ENCODE measurements around the gene AMBRA1.
"Not testable (repeated sequence)": the region's sequence is repeated elsewhere in the genome, so short reads cannot be mapped to it uniquely, and the experiment has no call there.

Gene AMBRA1

GRCh38 chr11:46381819-46382645 is 211.8 kb downstream of the AMBRA1 start:
- Histone ChIP-seq H3K4me3 (replicated peaks; ENCODE audit: low read depth, low read length) (peak overlapping the region; percentile 46), H3K27me3 (replicated peaks; ENCODE audit: control insufficient read depth, insufficient read depth, low read length) (peaks cover 1% of the 10 kb centered on the region; the same call in 1 of the 2 replicates), H3K36me3 (ENCODE audit: control insufficient read depth, insufficient read depth, low read length) (peaks cover 7% of the 10 kb centered on the region)
- TF ChIP-seq CTCF (IDR thresholded peaks at IDR 0.05; ENCODE audit: insufficient read depth, low read length, poor library complexity, severe bottlenecking) = no peak
- no peak for DNase-seq (ENCODE audit: extremely low read depth, insufficient read length)

GRCh38 chr11:46381048-46381818 is 212.6 kb downstream of the AMBRA1 start, which contains the start of gene MDK:
Gene MDK, plus strand, starts transcription at chr11:46381669. Its CDS starts 389 bp downstream, at chr11:46382058.
- no peak for DNase-seq (ENCODE audit: extremely low read depth, insufficient read length)
- no peak for TF ChIP-seq CTCF (IDR thresholded peaks at IDR 0.05; ENCODE audit: insufficient read depth, low read length, poor library complexity, severe bottlenecking)
- Histone ChIP-seq H3K36me3 (ENCODE audit: control insufficient read depth, insufficient read depth, low read length) (peaks cover 7% of the 10 kb centered on the region), H3K4me3 (replicated peaks; ENCODE audit: low read depth, low read length) (peak within 1 kb of the TSS; percentile 59), H3K27me3 (replicated peaks; ENCODE audit: control insufficient read depth, insufficient read depth, low read length) (peaks cover 1% of the 10 kb centered on the region; the same call in 1 of the 2 replicates)

GRCh38 chr11:46380340-46381047 is 213.3 kb downstream of the AMBRA1 start:
- no peak for TF ChIP-seq CTCF (IDR thresholded peaks at IDR 0.05; ENCODE audit: insufficient read depth, low read length, poor library complexity, severe bottlenecking)
- Histone ChIP-seq H3K27me3 (replicated peaks; ENCODE audit: control insufficient read depth, insufficient read depth, low read length) (peaks cover 1% of the 10 kb centered on the region; the same call in 1 of the 2 replicates), H3K36me3 (ENCODE audit: control insufficient read depth, insufficient read depth, low read length) (peaks cover 13% of the 10 kb centered on the region), H3K4me3 (replicated peaks; ENCODE audit: low read depth, low read length) (peak overlapping the region; percentile 59)
- DNase-seq (ENCODE audit: extremely low read depth, insufficient read length) = peak; percentile 43

- not testable (repeated sequence) for H3K27me3 ChIP-seq (replicated peaks; ENCODE audit: control insufficient read depth, insufficient read depth, low read length); H3K4me3 ChIP-seq (replicated peaks; ENCODE audit: low read depth, low read length); DNase-seq (ENCODE audit: extremely low read depth, insufficient read length)
- H3K36me3 ChIP-seq (ENCODE audit: control insufficient read depth, insufficient read depth, low read length) = peaks cover 19% of the 10 kb centered on the region
These were observed 214.1 kb downstream of the AMBRA1 start for GRCh38 chr11:46379482-46380293.

GRCh38 chr11:46378811-46379481 is 214.9 kb downstream of the AMBRA1 start:
- no peak for DNase-seq (ENCODE audit: extremely low read depth, insufficient read length)
- Histone ChIP-seq H3K27me3 (replicated peaks; ENCODE audit: control insufficient read depth, insufficient read depth, low read length) (peaks cover 1% of the 10 kb centered on the region; the same call in 1 of the 2 replicates), H3K4me3 (replicated peaks; ENCODE audit: low read depth, low read length) (no peak overlapping the region), H3K36me3 (ENCODE audit: control insufficient read depth, insufficient read depth, low read length) (peaks cover 20% of the 10 kb centered on the region)
- TF ChIP-seq CTCF (IDR thresholded peaks at IDR 0.05; ENCODE audit: insufficient read depth, low read length, poor library complexity, severe bottlenecking) = no peak

All from GM06990 (cell line).